HG03432 (cell line): ENCODE results near the gene MAZ.

Experiments
- ATAC-seq: cut with Tn5 transposase; IDR thresholded peaks from one replicate; pipeline ENCODE4 v1.9.1; 2021; ENCODE audit warnings: mild to moderate bottlenecking, moderate library complexity; ENCODE audit not compliant: unreplicated experiment

MAZ gene

DNA sequence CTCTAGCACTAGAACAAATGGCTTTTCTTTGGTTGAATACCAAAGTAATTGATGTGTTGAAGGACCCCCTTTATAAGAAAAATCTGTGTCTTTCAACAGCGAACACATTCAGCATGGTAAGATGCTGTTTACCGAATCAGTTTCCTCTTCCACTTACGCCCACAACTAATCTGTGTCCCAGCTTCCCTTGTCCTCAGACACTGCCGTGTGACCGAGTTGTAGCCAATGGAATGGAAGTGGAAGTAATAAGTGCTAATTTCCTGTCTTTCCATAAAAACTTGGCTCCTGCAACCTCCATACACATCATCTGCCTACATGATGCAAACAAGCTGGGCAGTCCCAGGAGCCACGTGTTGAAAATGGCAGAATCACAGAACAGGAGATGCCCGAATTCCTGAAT is 46.3 kb downstream of the MAZ start:
- no peak for ATAC-seq

DNA sequence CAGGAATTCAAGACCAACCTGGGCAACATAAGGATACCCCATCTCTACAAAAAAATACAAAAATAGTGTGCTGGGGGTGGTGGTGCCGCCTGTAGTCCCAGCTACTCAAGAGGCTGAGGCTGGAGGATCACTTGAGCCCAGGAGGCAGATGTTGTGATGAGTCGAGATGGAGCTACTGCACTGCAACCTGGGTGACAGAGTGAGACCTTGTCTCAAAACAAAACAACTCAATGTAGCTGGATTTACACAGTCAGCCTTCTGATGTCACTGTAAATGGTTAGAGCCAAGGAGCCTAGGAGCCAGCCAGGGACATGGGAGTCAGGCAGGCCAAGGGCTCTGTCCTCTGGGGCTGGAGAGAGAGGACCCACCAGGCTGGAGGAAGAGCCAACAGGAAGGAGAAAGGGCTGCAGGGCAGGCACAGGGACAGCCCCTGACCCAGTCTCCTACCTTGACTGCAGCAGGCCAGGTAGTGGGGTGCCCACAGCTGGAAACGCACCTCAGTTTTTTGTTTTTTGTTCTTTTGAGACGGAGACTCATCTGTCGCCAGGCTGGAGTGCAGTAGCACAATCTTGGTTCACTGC is 48.3 kb downstream of the MAZ start:
- no peak for ATAC-seq

DNA sequence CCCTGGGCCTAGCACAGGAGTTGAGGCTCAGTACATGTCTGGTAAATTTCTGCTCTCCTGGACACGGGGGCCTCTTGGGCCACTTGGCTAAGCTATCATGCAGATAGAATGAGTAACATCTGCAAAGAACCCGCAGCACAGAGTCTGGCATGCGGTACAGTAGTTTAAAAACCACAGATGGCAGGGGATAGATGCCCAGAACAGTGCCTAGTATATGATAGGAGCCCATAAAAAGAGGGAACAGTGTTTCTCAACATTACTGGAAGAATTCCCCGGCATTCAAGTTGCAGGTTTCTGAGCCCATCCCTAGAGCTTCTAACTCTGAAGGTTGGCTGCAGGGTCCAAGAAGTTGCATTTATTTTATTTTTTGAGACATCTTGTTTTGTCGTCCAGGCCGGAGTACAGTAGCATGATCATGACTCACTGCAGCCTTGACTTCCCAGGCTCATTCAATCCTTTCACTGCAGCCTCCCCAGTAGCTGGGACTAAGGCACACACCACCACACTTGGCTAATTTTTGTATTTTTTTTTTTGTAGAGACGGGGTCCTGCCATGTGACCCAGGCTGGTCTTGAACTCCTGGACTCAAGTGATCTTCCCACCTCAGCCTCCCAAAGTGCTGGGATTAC is 50.9 kb downstream of the MAZ start:
- ATAC-seq = no peak

GRCh38 chr16:29858149-29858849 is 52.0 kb downstream of the MAZ start:
- no peak for ATAC-seq

GRCh38 chr16:29858974-29859373 is 52.6 kb downstream of the MAZ start:
- no peak for ATAC-seq

DNA sequence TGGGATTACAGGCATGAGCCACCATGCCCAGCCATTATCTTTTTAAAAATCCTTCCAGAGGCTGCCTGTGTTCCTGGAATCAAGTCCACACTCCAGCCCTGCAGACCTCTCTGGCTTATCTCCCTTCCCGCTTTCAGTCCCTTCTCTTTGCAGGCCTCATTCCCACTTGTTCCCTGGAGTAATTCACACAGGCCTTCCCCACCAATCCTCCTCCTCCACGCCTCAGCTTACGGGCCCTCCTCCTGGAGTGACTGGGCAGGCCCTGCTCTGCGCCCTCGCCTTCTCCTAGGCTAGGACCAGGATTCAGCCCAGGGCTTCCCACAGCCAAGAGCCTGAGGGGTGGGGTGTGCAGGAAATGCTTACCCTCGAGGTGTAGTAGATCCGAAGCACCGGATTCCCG is 53.9 kb downstream of the MAZ start:
- no peak for ATAC-seq
